ENCODE data around the gene NAAA.
"Not testable (repeated sequence)": the region's sequence is repeated elsewhere in the genome, so short reads cannot be mapped to it uniquely, and the experiment has no call there.

Gene NAAA

DNA sequence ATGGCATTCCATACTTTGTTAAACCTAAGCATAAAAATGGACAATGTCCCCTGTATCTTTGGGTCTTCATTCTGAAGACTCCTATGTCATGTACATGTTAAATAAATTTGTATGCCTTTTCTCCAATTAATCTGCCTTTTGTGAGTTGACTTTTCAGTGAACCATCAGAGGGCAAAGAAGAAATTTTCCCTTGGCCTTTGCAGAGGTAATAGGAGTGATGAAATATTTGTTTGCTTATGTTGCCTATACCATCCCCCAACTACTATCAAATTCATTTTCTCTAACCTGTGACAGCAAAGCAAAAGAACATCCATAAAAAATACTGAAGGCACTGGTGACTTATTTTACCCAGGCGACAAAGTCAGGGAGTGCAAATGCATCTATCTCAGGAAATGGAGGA, 18.2 kb downstream of the NAAA start:
- H3K4me3 ChIP-seq (ENCODE audit: low read length): no peak overlapping the region
- DNase-seq (ENCODE audit: low read depth, low spot score): no peak

DNA sequence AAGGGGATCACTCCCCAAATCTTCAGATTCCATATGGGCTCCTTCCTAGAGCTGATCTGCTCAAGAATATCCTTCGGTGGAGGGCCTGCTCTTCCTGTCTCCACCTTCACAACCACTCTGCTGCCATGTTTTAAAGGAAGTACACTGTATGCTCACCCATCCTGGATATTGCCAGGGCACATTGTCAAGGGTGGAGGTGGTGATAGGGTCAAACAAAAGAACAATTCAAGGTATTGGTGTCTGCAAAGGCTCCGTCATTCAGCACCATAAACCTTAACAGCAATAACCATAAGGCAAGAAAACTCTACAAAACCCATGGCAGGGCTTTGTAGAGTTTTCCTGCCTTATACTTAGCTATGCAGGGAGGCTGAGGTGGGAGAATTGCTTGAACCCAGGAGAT, 18.9 kb downstream of the NAAA start:
- DNase-seq (ENCODE audit: low read depth, low spot score): no peak
- H3K4me3 ChIP-seq (ENCODE audit: low read length): no peak overlapping the region

DNA sequence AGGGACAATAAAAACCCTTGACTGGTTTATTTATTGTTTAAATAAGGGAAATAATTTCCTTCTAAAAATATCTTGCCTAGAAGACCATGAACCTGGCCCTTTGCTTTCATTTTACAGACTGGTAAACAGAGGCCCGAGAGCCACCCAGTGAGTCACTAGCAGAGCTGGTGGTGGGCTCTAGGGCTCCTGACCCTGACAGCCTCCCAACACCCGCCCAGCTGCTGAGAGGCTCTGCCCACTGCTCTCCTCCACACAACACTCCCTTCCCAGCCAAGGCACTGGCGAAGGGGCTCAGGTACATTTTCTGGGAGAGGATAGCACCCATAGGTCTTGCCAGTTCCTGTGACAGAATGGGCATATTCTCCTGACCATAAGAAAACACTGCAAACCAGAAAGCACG, 20.5 kb downstream of the NAAA start:
- no peak for DNase-seq (ENCODE audit: low read depth, low spot score)
- H3K4me3 ChIP-seq (ENCODE audit: low read length): no peak overlapping the region

DNA sequence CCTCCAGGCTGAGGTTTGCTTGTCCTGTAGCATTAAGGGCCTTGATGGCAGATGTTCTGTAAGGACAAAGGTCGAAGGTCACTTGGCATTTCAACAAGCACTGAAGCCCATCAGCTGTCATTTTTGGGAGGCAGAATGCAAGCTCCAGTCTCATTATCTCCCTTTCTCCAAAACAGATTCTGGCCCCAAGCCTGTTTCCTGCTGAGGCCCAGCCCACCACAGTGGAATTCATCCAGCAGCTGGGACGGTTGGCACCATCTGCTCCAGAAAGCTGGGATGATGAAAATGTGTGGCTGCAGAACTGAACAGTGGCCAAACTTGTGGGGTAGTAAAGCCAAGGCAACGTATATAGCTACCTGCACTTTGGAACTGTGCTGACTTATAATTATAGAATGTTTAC, 20.9 kb downstream of the NAAA start:
- DNase-seq (ENCODE audit: low read depth, low spot score): no peak
- H3K4me3 ChIP-seq (ENCODE audit: low read length): no peak overlapping the region

DNA sequence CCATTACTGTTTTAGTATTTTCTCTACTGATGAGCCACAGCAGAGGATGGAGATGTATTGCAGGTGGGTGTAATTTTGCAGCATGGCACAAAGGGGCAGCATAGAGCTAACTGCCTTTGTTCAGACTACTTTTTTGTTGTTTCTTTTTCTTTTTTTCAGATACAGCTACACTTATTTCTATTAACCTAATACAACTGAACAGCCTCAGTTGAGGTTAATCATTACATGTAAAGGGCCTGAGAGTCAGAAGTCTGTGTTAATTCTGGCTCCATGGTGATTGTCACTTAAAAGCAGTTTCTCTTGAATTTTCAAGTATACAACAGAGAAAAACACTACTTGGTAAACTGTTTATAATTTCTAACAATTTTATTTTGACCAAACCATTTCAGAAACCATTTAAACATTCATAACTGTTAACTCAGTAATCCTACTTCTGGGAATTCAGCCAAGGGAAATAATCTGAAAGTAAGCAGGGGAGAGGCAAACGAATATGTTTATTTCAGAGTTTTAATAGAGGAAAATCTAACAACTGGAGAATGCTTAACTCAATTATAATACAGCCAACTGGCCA, 24.6 kb downstream of the NAAA start:
- DNase-seq (ENCODE audit: low read depth, low spot score): peak; percentile 37
- H3K4me3 ChIP-seq (ENCODE audit: low read length): no peak overlapping the region

DNA sequence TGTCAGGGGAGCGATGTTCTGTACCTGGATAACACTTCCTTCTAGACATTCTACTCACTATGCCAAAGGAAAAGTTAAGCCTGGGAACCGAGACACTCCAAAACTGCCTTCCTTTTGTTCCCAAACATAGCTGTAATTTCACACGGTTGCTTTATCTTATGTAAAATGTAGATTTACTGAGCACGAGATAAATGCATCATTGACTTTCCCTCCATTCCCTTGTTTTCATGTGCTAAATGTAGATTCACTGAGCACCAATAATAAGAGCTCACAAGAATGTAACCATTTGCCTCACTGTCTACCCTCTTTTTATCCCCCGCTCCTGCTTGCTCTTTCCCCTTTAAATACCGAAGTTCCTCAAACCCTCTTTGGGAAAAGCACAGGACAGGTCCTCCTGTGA, 27.8 kb downstream of the NAAA start:
- DNase-seq (ENCODE audit: low read depth, low spot score): no peak
- no peak overlapping the region for H3K4me3 ChIP-seq (ENCODE audit: low read length)

DNA sequence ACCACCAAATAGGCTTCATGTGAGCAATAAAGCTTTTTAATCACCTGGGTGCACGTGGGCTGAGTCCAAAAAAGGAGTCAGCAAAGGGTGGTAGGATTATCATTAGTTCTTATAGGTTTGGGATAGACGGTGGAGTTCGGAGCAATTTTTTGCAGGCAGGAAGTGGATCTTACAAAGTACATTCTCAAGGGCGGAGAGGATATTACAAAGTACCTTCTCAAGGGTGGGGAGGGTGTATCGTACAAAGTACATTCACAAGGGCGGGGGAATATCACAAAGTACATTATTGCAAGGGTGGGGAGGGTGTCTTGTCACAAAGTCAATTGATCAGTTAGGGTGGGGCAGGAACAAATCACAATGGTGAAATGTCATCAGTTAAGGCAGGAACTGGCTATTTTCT, 30.0 kb downstream of the NAAA start:
- H3K4me3 ChIP-seq (ENCODE audit: low read length); DNase-seq (ENCODE audit: low read depth, low spot score): not testable (repeated sequence)

DNA sequence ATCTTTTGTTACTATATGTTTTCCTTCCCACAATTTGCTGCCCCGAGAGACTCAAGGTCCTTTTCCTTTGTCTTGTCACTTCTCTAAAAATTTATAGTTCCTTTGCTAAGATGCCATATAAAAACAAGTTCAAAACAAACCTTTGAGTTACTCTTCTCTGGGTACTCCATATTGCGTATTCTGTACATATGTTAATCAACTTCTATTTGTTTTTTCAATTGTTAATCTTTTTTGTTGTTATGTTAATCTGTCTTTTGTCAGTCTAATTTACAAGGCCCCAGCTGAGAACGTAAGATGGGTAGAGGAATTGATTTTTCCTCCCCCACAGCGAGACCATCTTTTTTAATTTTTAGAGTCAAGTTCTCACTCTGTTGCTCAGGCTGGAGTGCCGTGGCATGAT, 31.4 kb downstream of the NAAA start:
- H3K4me3 ChIP-seq (ENCODE audit: low read length): no peak overlapping the region
- no peak for DNase-seq (ENCODE audit: low read depth, low spot score)

DNA sequence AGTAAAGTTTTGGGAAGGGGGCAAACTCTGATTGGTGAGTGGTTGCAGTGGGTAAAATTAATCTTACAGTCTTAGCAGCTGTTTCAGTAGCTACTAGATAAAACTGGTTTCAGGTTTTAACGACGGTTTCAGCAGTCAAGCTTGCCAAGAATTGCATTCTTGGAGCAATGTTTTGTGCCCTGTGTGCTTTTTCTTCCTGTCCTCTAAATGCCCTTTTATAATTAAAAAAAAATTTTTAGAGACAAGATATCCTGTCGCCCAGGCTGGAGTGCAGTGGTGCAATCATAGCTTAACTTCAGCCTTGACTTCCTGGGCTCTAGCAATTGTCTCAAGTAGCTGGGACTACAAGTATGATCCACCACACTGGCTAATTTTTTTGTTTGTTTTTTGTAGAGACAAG, 32.3 kb downstream of the NAAA start:
- no peak for DNase-seq (ENCODE audit: low read depth, low spot score)
- no peak overlapping the region for H3K4me3 ChIP-seq (ENCODE audit: low read length)

DNA sequence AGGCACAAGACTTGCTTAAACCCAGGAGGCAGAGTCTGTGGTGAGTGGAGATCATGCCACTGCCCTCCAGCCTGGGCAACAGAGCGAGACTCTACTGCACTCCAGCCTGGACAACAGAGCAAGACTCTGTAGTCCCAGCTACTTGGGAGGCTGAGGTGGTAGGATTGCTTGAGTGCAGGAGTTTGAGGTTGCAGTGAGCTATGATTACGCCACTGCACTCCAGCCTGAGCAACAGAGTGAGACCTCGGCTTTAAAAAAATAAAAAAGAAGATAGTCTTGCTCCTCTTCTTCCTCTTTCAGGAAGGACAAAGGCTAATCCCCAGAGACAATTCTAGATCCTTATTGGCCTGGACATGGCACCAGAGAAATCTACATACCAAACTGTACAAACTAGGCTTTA, 32.8 kb downstream of the NAAA start:
- no peak for DNase-seq (ENCODE audit: low read depth, low spot score)
- no peak overlapping the region for H3K4me3 ChIP-seq (ENCODE audit: low read length)

DNA sequence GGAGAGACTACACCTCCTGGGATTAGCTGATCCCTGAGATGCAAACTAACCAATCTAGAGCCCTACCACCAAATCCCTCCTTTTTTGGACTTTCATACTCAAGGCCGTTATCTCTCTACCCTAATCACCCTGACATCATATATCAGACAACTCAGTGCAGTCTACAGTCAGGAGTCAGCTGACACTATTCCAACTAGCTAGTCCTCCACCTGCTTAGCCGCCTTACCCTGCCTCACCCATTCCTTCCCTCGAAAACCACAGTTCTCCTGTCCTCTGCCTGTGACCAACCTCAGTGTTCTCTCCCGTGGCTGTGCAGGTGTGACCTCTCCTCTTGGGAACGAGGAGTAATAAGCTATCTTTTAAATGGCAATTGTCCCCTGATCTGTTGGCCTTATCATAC, 36.7 kb downstream of the NAAA start:
- no peak for DNase-seq (ENCODE audit: low read depth, low spot score)

DNA sequence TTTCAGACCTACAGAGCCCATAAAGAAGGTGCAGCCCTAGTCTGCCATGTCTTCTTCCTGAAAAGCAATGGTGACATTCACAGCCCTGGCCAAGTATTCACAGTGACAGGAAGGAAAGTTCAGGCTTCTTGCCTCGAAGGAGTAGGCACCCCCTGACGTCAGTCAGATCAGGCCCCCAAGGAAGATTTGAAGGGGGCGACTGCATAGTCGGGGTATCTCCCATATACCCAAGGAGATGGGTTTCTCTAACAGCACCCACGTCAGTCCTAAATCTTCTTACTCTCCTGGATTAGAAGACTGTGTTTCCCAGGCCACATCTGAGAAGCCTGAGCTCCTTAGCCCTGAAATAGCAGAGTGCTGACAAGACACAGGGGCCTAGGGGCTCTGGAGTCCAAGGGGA, 38.5 kb downstream of the NAAA start, which contains the start of gene PPEF2:
PPEF2 (minus strand) TSS at position 101 of the 400 bp plus-strand sequence. CDS start 6,127 bp downstream, outside the sequence.
- no peak within 1 kb of the TSS for H3K4me3 ChIP-seq (ENCODE audit: low read length)
- DNase-seq (ENCODE audit: low read depth, low spot score): no peak

More for the DNA sequence above, 36.7 kb downstream of the NAAA start:
- H3K4me3 ChIP-seq (ENCODE audit: low read length): no peak overlapping the region

DNA sequence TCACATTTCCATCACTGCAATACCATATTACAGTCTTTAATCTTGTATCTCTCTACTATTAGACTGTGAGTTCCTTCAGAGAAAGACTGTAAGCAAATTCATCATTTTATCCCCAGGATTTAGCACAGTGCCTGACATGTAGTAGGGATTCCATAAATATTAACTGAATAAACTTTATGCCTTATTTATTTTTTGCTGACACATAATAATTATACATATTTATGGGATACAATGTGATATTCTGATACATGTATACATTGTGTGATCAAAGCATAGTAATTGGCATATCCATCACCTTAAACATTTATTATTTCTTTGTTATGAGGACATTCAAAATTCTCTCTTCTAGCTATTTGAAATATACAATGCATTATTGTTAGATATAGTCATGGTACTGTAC, 42.3 kb downstream of the NAAA start:
- no peak overlapping the region for H3K4me3 ChIP-seq (ENCODE audit: low read length)
- DNase-seq (ENCODE audit: low read depth, low spot score): no peak

DNA sequence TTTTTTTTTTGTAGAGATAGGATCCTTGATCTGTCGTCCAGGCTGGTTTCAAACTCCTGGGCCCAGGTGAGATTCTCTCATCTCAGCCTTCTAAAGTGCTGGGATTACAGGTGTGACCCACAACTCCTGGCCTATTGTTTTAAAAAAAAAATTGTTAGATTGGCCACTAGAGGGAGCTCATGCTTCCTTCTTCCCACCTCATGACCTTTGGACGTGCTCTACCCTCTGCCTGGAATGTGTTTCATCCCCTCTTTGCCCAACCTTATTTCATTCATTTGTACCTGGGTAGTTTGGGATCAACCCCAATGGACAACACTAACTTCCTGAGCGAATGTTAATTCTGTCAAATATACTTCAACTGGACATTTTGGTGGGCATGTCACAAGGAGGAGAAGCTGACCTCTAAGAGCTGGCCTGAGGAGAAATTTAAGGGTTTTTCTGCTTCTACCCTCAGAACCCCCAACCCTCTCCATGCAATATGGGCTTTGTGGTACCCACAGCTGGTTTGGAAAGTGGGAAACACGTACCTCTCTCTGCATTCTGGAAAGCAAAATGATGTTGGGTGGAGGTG, 45.0 kb downstream of the NAAA start:
- peak; percentile 30 for DNase-seq (ENCODE audit: low read depth, low spot score)
- H3K4me3 ChIP-seq (ENCODE audit: low read length): no peak overlapping the region

DNA sequence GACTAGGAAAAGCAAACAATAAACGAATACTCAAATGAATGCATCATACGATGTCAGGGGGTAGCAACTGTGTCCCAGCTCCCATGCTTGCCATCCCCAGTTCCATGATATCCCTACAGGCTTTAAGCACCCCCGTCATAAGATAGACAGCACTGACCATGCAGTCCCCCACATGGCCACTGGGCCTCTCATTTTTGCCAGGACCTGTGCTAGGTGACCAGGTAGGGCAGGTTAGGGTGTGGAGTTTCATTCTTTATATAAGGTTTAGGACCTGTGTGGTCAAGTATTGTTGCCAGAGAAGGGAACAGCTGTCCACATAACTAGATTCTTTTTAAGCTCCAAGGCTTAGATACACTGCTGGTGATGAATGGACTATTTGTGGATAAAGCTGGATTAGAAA, 48.3 kb downstream of the NAAA start:
- no peak overlapping the region for H3K4me3 ChIP-seq (ENCODE audit: low read length)
- no peak for DNase-seq (ENCODE audit: low read depth, low spot score)

DNA sequence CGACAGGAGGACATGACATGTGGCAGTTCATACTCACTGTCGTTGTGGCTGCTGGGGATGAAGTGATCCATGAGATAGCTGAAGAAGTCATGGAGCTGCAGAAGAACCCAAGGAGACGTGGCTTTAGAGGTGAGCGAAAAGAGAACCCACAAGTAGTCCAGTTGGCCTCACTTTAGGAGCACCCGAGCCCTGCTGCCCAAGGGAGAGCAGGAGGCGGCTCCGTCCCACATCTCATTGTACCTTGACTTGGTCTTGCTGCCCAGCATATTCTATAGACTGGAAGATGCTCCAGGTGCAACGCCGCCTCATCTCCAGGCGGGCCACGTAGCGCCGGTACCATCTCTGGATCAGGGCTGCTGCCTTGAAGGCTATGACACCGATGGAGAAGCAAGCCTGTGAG, 49.2 kb downstream of the NAAA start:
- no peak for DNase-seq (ENCODE audit: low read depth, low spot score)
- H3K4me3 ChIP-seq (ENCODE audit: low read length): no peak overlapping the region

DNA sequence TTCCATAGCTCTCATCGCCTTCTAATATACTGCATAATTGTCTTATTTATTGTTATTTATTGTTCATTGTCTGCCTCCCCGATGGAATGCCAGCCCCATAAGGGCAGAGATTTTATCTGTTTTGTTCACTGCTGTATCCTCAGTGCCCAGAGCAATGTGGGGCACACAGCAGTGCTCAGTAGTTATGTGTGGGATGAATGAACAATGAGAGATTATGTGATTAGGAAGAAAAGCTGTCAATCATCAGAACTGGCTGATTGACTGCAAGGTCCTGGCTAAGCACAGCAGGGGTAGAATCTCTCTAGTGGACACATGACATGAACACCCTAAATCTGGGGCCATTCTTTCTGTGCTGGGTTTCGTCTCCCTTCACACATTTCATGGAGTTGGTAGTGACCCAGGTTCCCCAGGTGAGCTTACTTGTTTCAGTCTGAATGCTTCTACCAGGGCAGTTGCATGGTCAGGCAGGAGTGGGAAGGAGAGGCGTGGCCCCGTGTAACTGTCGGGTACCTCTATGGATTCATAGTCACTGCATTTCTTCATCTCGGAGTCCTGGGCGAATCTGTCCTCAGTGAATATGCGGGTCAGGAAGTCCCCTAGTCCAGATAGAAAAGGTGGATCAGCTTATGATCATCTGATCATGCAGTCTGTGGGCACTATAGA, 51.1 kb downstream of the NAAA start:
- no peak overlapping the region for H3K4me3 ChIP-seq (ENCODE audit: low read length)
- DNase-seq (ENCODE audit: low read depth, low spot score): no peak

DNA sequence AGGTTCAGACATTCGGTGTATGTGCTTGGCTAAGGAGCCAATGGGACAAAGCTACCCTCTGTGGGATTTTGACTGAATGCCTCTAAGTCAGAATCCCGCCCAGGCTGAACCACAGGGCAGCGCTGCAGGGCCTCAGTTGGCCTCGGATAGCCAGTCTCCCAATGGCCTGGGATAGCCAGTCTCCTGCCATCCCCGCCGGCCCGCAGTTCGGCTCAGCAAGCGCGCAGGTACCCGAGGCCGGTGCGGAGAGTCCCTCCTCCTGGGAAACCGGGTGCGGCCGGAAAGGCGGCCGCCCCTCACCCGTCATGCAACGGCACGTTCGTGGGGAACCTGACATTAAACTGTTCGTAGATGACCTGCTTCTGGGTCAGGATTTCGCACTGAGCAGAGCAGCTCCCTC, 54.7 kb downstream of the NAAA start:
- no peak for DNase-seq (ENCODE audit: low read depth, low spot score)
- no peak overlapping the region for H3K4me3 ChIP-seq (ENCODE audit: low read length)

DNA sequence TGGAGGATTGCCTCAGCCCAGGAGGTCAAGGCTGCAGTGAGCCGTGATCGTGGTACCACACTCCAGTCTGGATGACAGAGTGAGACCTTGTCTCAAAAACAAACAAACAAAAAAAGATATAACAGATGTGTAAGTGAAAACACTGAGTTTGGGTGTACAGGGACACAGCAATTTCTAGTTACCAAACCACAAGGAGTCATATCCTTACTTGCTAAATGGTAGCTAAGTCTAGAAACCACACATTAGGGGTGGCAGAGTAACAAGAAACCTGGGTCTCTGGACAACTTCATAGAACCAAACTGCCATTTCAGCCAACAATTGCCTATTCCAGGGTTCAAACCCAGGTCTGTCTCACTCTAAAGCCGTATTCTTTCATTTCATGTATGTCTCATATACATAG, 59.3 kb downstream of the NAAA start:
- no peak overlapping the region for H3K4me3 ChIP-seq (ENCODE audit: low read length)
- DNase-seq (ENCODE audit: low read depth, low spot score): no peak

DNA sequence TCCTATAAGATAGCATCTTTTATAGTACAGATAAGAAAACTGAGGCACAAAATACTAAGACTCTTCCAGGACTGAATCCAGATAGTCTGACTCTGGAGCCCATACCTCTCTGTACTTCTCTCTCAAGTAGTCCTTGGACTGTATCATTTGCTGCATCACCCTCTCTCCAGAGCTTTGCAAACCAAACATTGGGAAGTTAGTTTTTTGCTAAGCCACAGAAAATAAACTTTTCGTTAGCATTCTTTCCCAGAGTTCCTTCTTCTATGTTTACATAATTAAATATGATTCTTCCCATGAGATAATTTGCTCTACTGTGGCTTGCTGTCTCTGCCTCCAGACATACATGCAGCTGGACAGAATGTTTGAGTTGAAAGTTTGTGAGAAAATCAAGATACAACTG, 60.5 kb downstream of the NAAA start:
- DNase-seq (ENCODE audit: low read depth, low spot score): no peak
- H3K4me3 ChIP-seq (ENCODE audit: low read length): no peak overlapping the region

DNA sequence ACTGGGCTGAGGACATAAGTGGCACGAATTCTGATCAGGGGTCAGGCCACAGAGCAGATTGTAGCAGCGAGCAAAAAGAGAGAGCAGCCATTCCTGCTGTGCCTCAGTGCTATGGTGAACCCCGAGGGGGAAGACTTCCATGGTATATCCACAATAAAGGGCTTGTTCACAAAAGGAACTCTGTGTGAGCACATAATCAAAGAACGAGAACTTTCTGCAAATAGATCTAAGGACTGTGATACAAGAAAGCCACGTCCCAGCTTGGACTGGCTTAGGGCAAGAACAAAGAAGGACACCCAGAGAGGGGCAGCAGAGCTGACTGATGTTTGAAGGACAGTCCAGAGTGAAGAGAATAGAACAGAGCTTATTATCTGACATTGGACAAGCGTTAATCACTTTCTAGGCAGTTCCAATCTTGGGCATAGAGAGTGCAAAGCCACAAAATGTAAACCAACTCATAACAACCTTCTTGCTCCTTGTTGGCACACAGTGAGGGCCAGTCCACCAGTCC, 62.5 kb downstream of the NAAA start:
- DNase-seq (ENCODE audit: low read depth, low spot score): no peak
- H3K4me3 ChIP-seq (ENCODE audit: low read length): no peak overlapping the region

Measured in Jurkat, Clone E6-1 (cell line).